GM20431 (cell line): Measurements from ENCODE around the gene STARD3.
"Not testable (repeated sequence)": the region's sequence is repeated elsewhere in the genome, so short reads cannot be mapped to it uniquely, and the experiment has no call there.

Experiments
- in situ Hi-C: fragments of 300-500 bp; cut with MseI, MboI; formaldehyde crosslinking; loops from one replicate; pipeline ENCODE4 v1.15.0; 2020; ENCODE audit warnings: low sequenced_read_pairs; ENCODE audit not compliant: unreplicated experiment

The STARD3 gene

GRCh38 chr17:39702901-39703893, 66.3 kb downstream of the STARD3 start:
- in situ Hi-C loops = no loop called here

- in situ Hi-C loops = no loop called here
These were observed 67.0 kb downstream of the STARD3 start for GRCh38 chr17:39703913-39704312.

- in situ Hi-C loops = no loop called here
These were observed 68.0 kb downstream of the STARD3 start for GRCh38 chr17:39704821-39705551.

- in situ Hi-C loops = no loop called here
These were observed 68.9 kb downstream of the STARD3 start for GRCh38 chr17:39705786-39706348.

- in situ Hi-C loops = no loop called here
These were observed 69.4 kb downstream of the STARD3 start for GRCh38 chr17:39706383-39706782.

GRCh38 chr17:39706921-39707337, 70.0 kb downstream of the STARD3 start:
- in situ Hi-C loops = no loop called here

GRCh38 chr17:39709319-39709997, 72.5 kb downstream of the STARD3 start:
- in situ Hi-C loops = no loop called here

- in situ Hi-C loops = no loop called here
These were observed 73.3 kb downstream of the STARD3 start for GRCh38 chr17:39709998-39710964.

GRCh38 chr17:39711071-39711470, 74.1 kb downstream of the STARD3 start:
- in situ Hi-C loops = not testable (repeated sequence)

- in situ Hi-C loops = no loop called here
These were observed 74.9 kb downstream of the STARD3 start for GRCh38 chr17:39711851-39712250.
